GM21423 (cell line): ENCODE results near the gene GPR26.
"Not testable (repeated sequence)": the region's sequence is repeated elsewhere in the genome, so short reads cannot be mapped to it uniquely, and the experiment has no call there.

Experiments used
- ATAC-seq: cut with Tn5 transposase; IDR thresholded peaks from one replicate; pipeline ENCODE4 v1.9.1; 2021; ENCODE audit warnings: mild to moderate bottlenecking, moderate library complexity; ENCODE audit not compliant: unreplicated experiment

Gene GPR26

DNA sequence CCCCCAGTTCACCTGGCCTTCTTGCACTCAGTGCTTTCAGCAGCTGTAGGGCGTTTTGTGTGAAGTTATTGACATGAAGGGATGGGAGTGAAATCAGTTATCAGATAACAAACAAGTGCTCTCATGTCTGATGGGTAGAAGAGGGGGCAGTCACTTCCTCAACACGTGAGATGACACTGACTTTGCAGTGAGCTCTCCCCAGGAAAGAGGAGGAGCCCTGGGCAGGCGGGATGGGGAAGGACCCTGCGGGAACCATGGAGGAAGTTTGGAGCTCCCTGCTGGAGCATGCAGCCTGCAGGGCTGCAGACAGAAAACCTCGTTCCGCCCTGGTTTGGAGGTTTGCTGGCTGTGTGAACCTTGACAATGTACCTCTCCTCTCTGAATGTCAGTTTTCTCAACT lies 38.7 kb downstream of the GPR26 start:
- ATAC-seq, result no peak

DNA sequence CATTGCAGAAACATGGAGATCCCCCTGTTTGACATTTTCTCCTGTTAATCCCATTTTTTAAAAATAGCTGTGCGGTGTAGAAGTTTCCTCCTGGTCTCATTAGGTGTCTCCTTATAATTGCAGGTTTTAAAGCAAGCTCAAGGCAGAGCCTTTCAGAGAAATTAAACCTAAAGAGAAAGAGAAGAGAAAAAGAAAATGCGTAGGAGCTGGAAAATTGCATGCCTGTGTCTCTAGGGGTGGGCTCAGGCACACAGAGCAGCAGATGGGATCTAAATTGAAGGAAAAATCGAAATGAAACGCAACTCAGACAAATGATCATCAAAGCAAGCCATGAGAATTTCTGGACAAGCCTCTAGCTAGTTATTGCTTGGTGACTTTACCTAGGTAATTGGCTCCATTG lies 40.1 kb downstream of the GPR26 start:
- no peak for ATAC-seq

- no peak for ATAC-seq
Measured at GRCh38 chr10:123715546-123715945, 49.4 kb downstream of the GPR26 start.

DNA sequence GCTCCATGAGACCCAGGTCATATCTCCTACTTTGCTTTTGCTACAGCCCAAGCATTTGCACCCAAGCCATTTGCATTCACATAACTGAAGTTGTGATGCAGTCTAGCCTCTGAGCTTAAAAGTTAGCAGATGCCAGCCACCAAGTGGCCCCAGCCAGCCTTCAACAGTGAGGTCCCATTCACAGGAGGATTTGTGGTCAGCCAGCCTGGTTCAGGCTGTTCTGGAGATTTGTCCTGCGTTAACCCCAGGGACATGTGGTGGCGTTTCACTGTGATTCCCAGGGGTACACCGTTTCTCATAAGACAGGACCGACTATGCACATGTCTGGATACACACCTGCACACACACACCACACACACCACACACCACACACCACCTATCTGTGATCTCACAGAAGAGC lies 51.2 kb downstream of the GPR26 start:
- ATAC-seq, result no peak

GRCh38 chr10:123718544-123719060 lies 52.4 kb downstream of the GPR26 start:
- no peak for ATAC-seq

- ATAC-seq, result no peak
Measured at GRCh38 chr10:123720536-123720935, 54.4 kb downstream of the GPR26 start.

DNA sequence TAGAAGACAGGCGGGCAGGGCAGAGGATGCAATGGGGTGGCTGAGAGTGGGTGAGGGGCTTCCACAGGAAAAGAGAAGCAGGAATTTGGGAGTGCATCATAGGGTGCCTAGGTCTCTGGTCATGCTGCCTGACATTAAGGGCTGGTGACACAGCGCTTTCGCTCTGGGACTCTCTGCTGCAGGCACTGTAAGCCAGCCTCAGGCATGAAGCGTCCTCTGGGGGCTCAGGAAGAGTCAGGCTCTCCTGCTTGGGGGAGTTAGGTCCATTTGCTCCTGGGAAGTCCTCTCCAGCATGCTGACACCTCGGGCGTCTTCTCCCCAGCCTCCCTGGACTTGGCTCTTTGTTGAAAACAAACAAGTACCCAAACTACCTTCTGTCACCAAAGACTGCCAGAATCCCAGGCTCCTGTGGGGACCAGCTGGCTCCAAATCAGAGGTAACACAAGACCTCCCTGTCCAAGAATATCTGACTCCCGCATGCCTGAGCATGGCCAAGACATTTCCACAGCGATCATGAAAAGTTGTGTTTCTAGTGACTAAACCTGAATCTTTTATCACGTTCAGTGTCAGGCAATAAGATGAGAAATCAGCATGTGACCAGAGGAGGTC lies 55.4 kb downstream of the GPR26 start:
- ATAC-seq, result no peak

GRCh38 chr10:123722351-123722750 lies 56.2 kb downstream of the GPR26 start:
- ATAC-seq, result no peak

DNA sequence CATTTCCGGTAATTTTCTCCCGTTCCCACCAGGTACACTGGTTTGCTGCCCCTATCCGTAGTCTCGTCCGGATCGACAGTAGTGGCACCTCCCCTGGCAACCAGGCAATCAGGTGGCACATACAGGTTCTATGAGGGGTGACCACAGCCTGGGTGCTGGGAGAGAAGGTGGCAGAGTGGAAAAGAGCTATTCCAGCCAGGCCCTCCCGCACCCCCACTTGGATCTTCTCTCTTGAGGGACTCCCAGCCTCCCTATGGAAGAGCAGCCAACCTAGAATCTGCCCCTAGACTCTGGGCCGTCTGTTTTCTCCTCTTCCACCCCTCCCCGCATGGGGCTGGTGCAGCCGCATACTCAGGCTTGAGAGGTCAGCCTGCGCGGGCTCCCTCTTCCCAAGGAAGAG lies 58.6 kb downstream of the GPR26 start:
- no peak for ATAC-seq

- ATAC-seq, result no peak
Measured at GRCh38 chr10:123726381-123726780, 60.2 kb downstream of the GPR26 start.

GRCh38 chr10:123726836-123727235 lies 60.7 kb downstream of the GPR26 start:
- ATAC-seq, result no peak

GRCh38 chr10:123729523-123729922 lies 63.4 kb downstream of the GPR26 start:
- ATAC-seq, result no peak

- not testable (repeated sequence) for ATAC-seq
Measured at GRCh38 chr10:123736917-123737316, 70.8 kb downstream of the GPR26 start.

- no peak for ATAC-seq
Measured at GRCh38 chr10:123741146-123741545, 75.0 kb downstream of the GPR26 start.

DNA sequence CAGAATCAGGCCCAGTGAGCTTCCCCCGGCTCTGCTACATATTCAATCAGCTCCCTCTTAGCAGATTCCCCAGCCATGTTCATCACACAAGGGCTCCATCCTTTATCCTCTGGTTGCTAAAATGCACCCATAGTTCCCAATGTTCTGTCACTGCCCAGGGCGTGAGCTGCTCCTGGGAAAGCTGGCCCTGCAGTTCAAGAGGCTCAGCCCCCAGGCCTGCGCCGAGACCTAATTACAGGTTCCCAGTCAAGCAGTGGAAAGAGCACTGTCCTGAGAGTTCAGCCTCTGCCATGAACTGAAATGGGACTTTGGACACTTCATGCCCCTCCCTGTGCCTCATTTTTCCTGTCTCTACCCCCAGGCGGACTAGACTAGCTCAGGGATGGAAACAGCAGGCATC lies 75.6 kb downstream of the GPR26 start:
- no peak for ATAC-seq

DNA sequence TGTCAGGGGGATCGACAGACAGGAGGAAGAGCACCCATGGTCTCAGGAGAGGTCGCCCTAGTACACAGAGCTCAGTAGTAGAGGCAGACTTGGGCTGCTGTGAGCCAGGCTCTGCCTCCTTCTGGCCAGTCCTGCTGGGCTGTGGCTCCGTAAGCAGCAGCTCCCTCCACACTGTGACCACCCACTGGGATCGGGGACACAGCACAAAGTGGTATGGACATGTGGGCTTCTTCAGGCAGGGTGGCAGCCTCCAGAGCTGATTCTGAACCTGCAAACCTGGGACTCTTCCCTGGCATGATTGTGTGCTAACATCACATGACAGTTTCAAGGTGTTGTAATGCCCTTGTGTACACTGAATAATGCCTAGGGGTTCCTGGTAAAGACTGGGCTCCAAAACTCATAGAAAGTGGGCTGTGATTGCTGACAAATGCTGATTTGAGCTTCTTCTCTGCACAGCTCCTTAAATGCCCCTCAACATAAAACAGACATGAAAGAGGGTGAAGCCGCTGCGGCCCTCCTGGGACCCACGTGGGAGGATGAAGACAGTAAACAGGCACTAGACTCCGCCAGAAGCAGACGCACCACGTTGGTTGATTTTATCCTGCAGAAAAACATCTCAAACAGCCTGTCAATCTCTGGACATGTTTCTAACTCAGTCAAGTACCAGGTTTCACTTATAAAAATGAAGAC lies 76.7 kb downstream of the GPR26 start:
- no peak for ATAC-seq

DNA sequence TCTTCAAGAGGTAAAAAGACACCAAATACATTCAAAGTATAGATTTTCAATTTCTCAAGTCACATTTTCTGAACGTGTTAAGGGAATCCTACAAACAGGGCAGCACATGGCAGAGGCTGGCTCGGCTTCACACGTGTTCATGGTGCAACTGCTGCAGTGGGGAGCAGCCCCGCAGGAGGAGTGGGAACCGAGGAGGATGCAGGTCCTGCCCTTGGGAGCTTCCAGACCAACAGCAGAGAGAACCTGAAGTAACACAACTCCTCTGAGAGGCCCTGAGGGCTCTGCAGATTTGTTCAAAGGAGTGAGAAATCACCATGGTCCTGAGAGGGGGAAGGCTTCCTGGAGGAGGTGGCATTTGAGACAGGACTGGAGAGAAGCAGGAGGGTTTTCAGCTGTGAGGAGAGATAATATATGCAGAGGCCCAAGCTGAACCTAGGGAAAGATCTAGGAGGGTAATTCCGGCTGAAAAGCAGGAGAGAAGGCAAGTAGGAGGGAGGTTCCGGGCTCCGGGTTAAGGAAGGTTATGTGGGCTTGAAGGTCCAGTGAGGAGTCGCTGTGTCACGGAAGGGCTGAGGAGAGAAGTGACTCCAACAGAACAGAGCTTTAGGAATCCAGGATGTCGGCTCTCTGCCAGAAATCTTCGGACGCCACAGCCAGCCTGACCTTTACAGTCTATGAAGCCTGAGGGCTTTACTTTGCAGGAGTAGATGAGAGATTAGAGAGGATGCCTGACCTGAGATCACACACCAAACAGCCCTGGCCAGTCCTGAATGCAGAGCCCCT lies 77.5 kb downstream of the GPR26 start:
- no peak for ATAC-seq

- ATAC-seq, result no peak
Measured at GRCh38 chr10:123744224-123744536, 78.0 kb downstream of the GPR26 start.
